Islet of Langerhans (tissue), 1 donor: ENCODE measurements around the gene MNT.

Source experiments
- FAIRE-seq: peaks from one replicate; lab custom pipeline; 2011; peaks lifted over from hg19 to GRCh38; lab: Jason Lieb, UNC

The MNT gene

GRCh38 chr17:2395258-2396181 lies 5.3 kb downstream of the MNT start:
- FAIRE-seq: peak; percentile 84

DNA sequence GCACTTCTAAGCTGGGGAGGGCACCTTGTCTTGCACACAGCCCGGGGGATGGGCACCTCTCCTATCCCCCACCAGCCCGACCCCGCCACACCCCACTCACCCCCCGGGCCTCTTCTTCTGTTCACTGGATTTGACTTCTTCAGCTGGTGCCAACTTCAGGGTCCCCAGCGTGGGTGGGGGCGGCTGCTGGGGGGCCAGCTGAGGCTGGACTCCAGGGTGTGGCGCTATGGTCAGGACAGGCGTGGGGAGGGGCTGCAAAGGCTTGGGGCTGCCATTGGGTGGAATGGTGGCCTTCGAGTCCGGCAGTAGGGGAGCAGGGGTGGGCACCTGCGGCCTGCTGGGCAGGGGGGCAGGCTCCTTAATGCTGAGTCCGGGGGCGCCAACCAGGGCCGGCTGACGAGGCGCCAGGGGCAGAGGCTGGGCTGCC lies 6.1 kb downstream of the MNT start:
- FAIRE-seq: no peak

- no peak for FAIRE-seq
Measured at GRCh38 chr17:2393954-2394749, 6.7 kb downstream of the MNT start.

- FAIRE-seq: no peak
Measured at GRCh38 chr17:2393174-2393953, 7.5 kb downstream of the MNT start.

DNA sequence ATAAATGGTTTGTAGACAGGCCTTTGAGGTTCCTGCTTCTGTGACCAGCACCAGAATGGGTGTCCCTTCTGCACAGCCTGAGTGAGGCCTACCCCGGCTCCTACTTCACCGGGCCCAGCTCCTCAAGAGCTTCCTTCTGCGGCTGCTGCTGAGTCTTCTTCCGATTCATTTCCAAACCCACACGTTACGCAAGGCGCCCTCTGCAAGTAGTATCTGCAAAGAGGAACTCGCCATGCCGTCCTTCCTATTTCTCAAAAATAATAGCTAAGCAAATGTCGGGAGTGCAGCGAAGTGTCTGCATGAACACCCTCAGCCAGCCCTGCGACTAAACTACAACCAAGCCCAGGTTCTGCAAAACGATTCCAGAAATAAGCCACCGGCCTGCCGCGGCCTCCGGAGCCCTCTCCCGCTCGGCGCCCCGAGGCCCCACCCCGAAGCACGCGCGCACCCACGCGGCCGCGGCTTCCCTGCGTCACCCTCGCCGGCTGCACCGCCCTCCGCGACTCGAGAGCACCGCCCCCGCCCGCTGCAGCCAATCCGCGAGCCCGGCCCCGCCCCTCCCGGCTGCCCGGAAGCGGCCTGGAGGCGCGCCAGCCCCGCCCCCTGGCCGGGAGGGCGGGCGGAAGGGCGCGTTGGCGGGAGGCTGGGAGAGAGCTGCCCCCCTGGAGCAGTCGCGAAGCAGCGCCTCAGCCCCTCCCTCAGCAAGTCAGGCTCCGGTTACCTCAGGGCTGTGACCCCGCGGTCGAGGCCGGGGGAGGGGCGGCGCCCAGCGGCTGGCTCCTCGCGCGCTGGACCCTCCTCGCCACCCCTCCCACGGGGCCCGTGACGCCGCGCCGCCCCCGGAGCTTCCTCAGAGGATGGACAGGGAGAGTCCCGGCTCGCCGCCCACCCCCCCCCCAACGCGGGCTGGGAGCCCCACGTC lies 8.3 kb downstream of the MNT start:
- no peak for FAIRE-seq

DNA sequence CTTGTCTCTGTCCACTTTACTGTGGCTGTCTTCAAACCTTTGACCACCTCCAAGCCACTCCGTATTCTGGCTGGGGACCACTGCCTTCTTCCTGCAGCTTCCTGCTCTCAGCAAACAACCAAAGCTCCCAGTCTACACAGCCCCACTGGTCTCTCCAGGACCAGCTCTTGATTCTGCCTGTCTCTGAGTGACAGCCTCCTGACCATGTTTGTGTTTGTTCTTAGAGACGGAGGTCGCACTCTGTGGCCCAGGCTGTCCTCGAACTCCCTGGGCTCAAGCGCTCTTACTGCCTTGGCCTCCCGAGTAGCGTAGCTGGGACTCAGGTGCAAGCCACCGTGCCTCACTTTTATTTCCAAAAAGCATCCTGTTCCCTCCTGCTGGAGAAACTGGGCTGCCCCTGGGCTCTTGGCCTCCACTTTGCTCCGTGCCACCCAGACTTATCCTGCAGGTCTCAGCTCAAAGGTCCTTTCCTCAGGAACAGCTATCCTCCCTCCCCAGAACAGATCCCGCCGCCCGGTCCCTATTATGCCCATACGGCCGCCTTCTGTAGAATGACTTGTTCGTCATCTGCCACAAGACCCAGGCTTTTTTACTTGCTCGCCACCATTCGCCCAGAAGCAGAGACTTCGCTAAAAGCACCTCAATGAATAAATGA lies 9.1 kb downstream of the MNT start:
- FAIRE-seq: no peak

DNA sequence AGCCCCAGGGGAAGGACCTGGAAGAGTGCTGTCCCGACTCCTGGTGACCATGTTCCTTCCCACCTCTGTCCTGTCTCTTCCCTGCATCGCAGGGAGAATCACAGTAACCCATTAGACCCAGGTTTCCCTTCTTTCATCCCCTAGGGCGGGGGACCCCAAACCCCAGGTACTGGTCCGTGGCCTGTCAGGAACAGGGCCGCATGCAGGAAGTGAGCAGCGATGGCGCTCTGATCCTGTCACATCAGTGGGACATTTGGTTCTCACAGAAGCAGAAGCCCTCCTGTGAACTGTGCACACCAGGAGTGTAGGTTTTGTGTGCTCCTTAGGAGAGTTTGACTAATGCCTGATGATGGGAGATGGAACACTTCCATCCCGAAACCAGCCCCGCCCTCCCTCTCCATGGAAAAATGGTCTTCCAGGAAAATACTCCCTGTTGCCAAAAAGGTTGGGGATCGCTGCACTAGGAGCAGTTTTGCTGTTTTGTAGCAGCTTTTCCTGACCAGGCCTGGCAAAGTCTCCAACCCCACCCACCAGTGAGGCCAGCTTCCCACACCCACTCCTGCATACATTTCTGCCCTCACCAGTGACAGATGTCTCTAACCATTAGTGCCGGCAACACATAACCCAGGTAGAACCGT lies 10.5 kb downstream of the MNT start:
- no peak for FAIRE-seq

GRCh38 chr17:2388683-2389055 lies 12.2 kb downstream of the MNT start:
- FAIRE-seq: no peak

- no peak for FAIRE-seq
Measured at GRCh38 chr17:2388020-2388682, 12.7 kb downstream of the MNT start.

DNA sequence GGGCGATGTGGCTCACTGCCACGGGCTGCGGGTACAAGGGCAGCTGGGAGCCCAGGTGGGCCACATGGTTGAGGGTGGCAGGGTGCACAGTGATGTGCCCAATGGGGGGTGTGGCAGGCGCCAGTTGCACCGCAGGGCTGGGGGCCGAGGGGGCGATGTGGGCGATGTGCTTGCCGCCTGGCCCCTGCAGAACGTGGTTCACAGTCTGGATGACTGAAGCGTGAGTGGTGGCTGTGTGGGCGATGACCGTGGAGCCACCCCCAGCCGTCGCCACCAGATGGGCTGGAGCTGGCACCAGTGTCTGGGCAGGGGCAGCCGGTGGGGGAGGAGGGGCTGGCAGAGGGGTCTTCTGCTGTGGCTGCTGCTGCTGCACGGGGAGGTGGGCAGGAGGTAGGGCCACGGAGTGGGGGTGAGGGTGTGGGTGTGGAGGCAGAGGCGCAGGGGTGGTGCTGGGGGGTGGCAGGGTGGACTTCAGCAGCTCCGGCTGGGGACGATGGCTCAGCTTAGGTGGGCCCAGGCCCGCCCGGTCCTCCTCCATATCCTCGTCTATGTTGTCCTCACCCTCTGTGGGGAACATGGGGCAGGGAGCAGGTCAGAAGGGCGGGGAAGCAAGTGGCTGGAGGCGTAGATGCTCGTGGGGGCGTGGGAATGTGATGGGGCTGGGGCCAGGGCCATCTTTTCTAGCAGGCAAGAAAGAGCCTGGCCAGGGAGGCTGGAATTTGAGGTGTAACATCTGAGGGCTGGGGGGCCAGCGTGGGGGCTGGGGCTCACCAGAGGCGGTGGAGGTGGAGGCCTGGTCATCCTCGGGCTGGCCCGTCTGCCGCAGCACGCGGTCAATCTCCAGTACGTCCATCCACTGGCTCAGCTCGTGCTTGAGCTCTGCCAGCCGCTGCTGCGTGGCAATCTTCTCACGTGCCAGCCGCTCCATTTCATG lies 13.5 kb downstream of the MNT start:
- FAIRE-seq: no peak

- no peak for FAIRE-seq
Measured at GRCh38 chr17:2386400-2387085, 14.3 kb downstream of the MNT start.

GRCh38 chr17:2385240-2386210 lies 15.3 kb downstream of the MNT start:
- no peak for FAIRE-seq

DNA sequence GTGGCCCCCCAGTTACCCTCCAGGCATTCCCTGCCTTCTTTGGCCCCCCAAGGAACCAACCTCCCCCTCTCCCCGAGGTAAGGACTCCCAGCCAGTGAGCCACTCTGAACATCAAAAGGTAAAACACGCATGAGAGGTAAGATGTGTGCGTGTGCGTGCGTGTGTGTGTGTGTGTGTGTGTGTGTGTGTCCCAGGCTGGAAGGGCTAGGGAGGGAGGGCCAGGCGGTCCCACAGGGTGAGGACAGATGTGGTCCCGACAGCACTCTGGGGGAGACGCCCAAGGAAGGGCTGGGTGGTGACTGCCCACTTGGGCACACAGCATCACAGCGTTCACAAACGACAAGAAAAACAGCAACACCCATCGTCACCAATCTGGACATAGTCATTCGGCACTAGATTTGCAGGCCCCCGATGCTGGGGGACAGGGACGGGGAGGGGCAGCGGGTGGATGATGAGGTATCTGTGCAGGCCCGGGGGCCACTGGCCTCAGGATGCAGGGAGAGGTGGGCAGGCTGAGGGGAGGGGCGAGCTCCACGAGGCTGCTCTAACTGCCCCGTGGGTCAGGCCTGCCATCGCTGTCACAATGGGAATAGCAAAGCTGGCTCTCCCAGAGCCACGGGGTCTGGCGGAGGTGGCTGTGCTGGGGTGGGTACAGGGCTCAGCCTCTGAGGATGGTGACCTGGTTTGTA lies 16.3 kb downstream of the MNT start:
- FAIRE-seq: no peak

- no peak for FAIRE-seq
Measured at GRCh38 chr17:2383628-2384167, 17.2 kb downstream of the MNT start.

- FAIRE-seq: no peak
Measured at GRCh38 chr17:2380950-2381649, 19.8 kb downstream of the MNT start.
